HTERT RPE-1 (cell line): ENCODE measurements around the gene CD59.
"Not testable (repeated sequence)": the region's sequence is repeated elsewhere in the genome, so short reads cannot be mapped to it uniquely, and the experiment has no call there.

ENCODE experiments used
- in situ Hi-C: fragments of 300-500 bp; cut with MboI; formaldehyde crosslinking; loops from 4 replicates; pipeline ENCODE4 v1.14.3; 2020; ENCODE audit warnings: low sequenced_read_pairs

Gene CD59

GRCh38 chr11:33743291-33743690 lies 7.1 kb upstream of the CD59 start:
- in situ Hi-C loops: no loop called here

- in situ Hi-C loops: no loop called here
Measured at GRCh38 chr11:33742249-33742851, 6.1 kb upstream of the CD59 start.

GRCh38 chr11:33741806-33742205 lies 5.6 kb upstream of the CD59 start:
- in situ Hi-C loops: no loop called here

- in situ Hi-C loops: no loop called here
Measured at GRCh38 chr11:33737362-33737821, 1.2 kb upstream of the CD59 start.

GRCh38 chr11:33735271-33736147 lies 714 bp downstream of the CD59 start:
- in situ Hi-C loops: no loop called here

GRCh38 chr11:33734441-33735270 lies 1.6 kb downstream of the CD59 start:
- in situ Hi-C loops: no loop called here

- in situ Hi-C loops: no loop called here
Measured at GRCh38 chr11:33733980-33734379, 2.2 kb downstream of the CD59 start.

GRCh38 chr11:33731723-33732531 lies 4.3 kb downstream of the CD59 start:
- in situ Hi-C loops: no loop called here

GRCh38 chr11:33730716-33731115 lies 5.5 kb downstream of the CD59 start:
- in situ Hi-C loops: no loop called here

GRCh38 chr11:33729072-33729664 lies 7.1 kb downstream of the CD59 start:
- in situ Hi-C loops: not testable (repeated sequence)

GRCh38 chr11:33727539-33727938 lies 8.7 kb downstream of the CD59 start:
- in situ Hi-C loops: not testable (repeated sequence)

GRCh38 chr11:33725496-33725895 lies 10.7 kb downstream of the CD59 start:
- in situ Hi-C loops: no loop called here

- in situ Hi-C loops: no loop called here
Measured at GRCh38 chr11:33724644-33725035, 11.6 kb downstream of the CD59 start.

GRCh38 chr11:33723238-33723881 lies 12.9 kb downstream of the CD59 start:
- in situ Hi-C loops: no loop called here

GRCh38 chr11:33722590-33723234 lies 13.5 kb downstream of the CD59 start:
- in situ Hi-C loops: no loop called here

- in situ Hi-C loops: no loop called here
Measured at GRCh38 chr11:33721984-33722383, 14.2 kb downstream of the CD59 start.

GRCh38 chr11:33721426-33721825 lies 14.8 kb downstream of the CD59 start:
- in situ Hi-C loops: no loop called here

- in situ Hi-C loops: no loop called here
Measured at GRCh38 chr11:33719587-33719986, 16.6 kb downstream of the CD59 start.

GRCh38 chr11:33718440-33718839 lies 17.8 kb downstream of the CD59 start:
- in situ Hi-C loops: no loop called here
